H7 (cell line): ENCODE measurements around the gene CEP43. TPM values are rescaled to one million over a fixed set of nuclear protein-coding genes. Genes with fewer than 3 reads are reported as not detected.
"Not testable (repeated sequence)": the region's sequence is repeated elsewhere in the genome, so short reads cannot be mapped to it uniquely, and the experiment has no call there.

ENCODE experiments used
- DNase-seq: peaks from one replicate; pipeline ENCODE4 v3.0.0; 2012
- H3K27me3 ChIP-seq: 2 replicates; pipeline ENCODE4 v1.6.0; 2011; ENCODE audit warnings: mild to moderate bottlenecking, low read length; ENCODE audit not compliant: control insufficient read depth, insufficient read depth
- H3K36me3 ChIP-seq: replicated peaks from 2 replicates; pipeline ENCODE4 v1.5.1; 2011; ENCODE audit warnings: low read length; ENCODE audit not compliant: control insufficient read depth, insufficient read depth
- H3K4me3 ChIP-seq: 2 replicates; pipeline ENCODE4 v1.5.1; 2011; ENCODE audit warnings: low read depth, mild to moderate bottlenecking, control low read depth, low read length, moderate library complexity; ENCODE audit not compliant: insufficient read depth
- total RNA-seq: library from RNA; depleted of rRNA; stranded (reverse); fragments of >200 nt; shearing (Covaris generic); gene quantifications from 2 replicates; pipeline ENCODE4 v1.2.3, GENCODE V29; 2014; rRNA removed

Gene CEP43
- total RNA-seq = 14.8 and 16.8 TPM in 2 replicates

DNA sequence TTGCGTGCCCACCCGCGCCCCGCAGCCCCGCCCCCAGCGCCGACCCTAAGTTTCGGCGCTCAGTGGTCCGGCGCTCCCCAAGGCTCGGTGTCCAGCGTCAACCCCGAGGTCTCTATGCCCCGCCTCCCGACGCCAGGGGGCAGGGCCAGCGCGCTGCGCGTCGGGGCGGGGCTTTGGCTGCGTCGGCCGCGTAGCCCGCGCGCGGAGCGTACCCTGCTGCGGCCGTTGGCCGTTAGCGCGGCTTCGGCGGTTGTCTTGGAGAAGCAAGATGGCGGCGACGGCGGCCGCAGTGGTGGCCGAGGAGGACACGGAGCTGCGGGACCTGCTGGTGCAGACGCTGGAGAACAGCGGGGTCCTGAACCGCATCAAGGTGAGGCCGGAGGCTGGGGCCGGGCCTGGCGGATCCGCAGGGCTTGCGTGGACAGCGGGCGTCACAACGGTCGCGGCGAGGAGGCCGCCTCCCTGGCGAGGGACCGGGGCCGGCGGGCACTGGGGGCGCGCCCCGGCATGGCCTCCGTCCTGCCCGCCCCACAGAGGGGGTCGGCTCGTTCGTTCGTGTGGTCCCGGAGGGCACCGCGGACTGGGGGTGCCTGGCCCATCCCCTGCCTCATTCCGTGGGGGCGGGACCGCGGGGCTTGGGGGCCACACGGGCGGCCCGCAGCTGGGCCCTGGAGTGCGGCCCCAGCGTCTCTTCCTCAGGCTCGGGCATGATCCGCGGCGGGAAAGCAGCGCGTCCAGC is at the start of gene CEP43:
CEP43 (plus strand) TSS at position 253 of the 739 bp plus-strand sequence; CDS start at position 269, 16 bp downstream.
- peaks cover 6% of the 10 kb centered on the region for H3K36me3 ChIP-seq
- H3K27me3 ChIP-seq = no peaks in the 10 kb centered on the region; the same call in 1 of the 2 replicates
- DNase-seq = peak; percentile 98
- H3K4me3 ChIP-seq = peak within 1 kb of the TSS; percentile 87

GRCh38 chr6:166949528-166950442 is 49.4 kb upstream of the CEP43 start:
- no peak for DNase-seq
- Histone ChIP-seq H3K36me3 (peaks cover 3% of the 10 kb centered on the region; the same call in 1 of the 2 replicates), H3K4me3 (no peak overlapping the region), H3K27me3 (no peaks in the 10 kb centered on the region)

DNA sequence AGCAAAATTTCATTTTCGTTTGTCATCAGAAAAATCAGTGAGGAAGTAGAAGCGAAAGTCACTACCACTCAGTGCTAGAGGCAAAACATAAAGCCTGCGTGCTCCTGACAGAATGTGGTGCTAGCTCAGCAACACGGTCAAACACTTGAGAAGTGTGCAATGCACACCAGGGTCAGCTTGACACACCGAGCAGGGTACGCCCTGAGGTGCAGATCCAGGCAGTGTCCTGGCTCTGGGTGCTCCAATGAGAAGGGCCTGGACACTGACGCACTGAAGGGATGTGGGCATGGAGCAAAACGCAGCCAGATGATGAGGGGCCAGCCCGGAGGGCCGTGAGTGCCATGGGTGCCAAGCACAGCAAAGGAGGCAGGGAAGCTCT is 48.8 kb upstream of the CEP43 start:
- Histone ChIP-seq H3K27me3 (peaks cover 2% of the 10 kb centered on the region), H3K4me3 (no peak overlapping the region), H3K36me3 (peaks cover 3% of the 10 kb centered on the region; the same call in 1 of the 2 replicates)
- no peak for DNase-seq

DNA sequence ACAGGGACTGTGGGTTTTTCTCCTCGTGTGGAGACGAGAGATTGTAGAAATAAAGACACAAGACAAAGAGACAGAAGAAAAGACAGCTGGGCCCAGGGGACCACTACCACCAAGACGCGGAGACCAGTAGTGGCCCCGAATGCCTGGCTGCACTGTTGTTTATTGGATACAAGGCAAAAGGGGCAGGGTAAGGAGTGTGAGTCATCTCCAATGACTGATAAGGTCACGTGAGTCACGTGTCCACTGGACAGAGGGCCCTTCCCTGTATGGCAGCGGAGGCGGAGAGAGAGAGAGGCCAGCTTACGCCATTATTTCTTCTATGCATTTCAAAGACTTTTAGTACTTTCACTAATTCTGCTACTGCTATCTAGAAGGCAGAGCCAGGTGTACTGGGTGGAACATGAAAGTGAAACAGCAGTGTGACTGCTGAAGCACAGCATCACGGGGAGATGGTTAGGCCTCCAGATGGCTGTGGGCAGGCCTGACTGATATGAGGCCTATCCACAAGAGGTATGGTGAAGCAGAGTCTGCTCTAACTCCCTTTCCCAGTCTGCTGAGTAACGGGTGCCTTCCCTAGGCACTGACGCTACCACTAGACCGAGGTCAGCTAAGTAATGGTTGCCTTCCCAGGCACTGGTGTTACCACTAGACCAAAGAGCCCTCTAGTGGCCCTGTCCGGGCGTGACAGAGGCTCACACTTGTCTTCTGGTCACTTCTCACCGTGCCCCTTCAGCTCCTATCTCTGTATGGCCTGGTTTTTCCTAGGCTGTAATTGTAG is 48.1 kb upstream of the CEP43 start:
- not testable (repeated sequence) for H3K4me3 ChIP-seq, H3K36me3 ChIP-seq, H3K27me3 ChIP-seq, DNase-seq

GRCh38 chr6:166951670-166952060 is 47.5 kb upstream of the CEP43 start:
- Histone ChIP-seq H3K27me3 (peaks cover 7% of the 10 kb centered on the region), H3K36me3 (peaks cover 3% of the 10 kb centered on the region; the same call in 1 of the 2 replicates), H3K4me3 (no peak overlapping the region)
- DNase-seq = no peak

DNA sequence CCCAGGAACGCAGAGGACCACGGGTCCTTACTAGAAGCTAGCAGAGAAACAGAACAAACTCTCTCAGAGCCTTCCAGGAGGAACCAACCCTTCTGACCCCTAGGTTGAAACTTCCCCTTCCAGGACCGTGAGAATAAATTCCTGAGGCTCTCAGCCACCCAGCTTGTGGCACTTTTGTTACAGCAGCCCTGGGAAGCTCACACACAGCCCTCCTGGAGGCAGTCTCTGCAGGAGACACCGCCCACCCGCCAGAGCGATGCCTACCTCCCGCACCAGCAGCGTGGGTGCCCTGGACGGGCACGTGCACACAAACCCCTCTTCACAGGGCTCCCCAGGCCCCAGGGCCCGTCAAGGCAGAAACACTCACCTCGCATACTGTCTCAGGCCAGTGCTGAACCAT is 47.1 kb upstream of the CEP43 start:
- H3K36me3 ChIP-seq = peaks cover 3% of the 10 kb centered on the region; the same call in 1 of the 2 replicates
- no peak overlapping the region for H3K4me3 ChIP-seq
- H3K27me3 ChIP-seq = peaks cover 7% of the 10 kb centered on the region
- no peak for DNase-seq

- H3K27me3 ChIP-seq = peaks cover 7% of the 10 kb centered on the region
- no peak overlapping the region for H3K4me3 ChIP-seq
- no peaks in the 10 kb centered on the region for H3K36me3 ChIP-seq
- DNase-seq = no peak
Observed at GRCh38 chr6:166952567-166953486, 46.4 kb upstream of the CEP43 start.

DNA sequence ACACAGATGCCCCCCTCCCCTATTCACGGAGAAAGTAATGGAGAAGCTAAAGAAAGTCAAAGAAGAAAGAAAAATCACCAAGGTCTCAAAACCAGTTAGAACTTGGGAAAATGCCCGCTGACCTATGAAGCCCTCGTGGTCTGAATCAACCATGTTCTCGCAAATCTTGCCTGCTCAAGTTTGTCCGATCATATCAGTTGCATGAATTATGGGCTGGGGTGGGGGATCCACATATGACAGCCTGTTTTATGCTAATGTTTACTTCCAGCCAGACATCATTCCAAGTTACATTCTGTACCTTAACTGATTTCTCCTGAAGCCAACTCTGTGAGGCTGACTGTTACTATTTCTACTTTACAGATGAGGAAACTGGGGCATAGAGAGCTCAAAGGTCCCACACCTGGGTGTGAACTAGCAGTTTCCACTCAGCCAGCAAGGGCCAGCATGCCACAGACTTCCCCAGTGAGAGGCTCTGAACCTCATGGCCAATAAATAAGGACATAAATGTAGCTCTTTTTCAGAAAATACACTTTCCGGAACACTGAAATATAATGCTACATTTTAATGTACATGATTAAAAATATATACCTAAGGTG is 45.0 kb upstream of the CEP43 start:
- no peak for DNase-seq

GRCh38 chr6:166955121-166955864 is 43.9 kb upstream of the CEP43 start:
- H3K36me3 ChIP-seq = no peaks in the 10 kb centered on the region
- peak; percentile 73 for DNase-seq
- H3K4me3 ChIP-seq = peak overlapping the region; percentile 87
- H3K27me3 ChIP-seq = peaks cover 7% of the 10 kb centered on the region

More for the DNA sequence above, 45.0 kb upstream of the CEP43 start:
- H3K4me3 ChIP-seq = no peak overlapping the region
- peaks cover 7% of the 10 kb centered on the region for H3K27me3 ChIP-seq
- H3K36me3 ChIP-seq = no peaks in the 10 kb centered on the region

DNA sequence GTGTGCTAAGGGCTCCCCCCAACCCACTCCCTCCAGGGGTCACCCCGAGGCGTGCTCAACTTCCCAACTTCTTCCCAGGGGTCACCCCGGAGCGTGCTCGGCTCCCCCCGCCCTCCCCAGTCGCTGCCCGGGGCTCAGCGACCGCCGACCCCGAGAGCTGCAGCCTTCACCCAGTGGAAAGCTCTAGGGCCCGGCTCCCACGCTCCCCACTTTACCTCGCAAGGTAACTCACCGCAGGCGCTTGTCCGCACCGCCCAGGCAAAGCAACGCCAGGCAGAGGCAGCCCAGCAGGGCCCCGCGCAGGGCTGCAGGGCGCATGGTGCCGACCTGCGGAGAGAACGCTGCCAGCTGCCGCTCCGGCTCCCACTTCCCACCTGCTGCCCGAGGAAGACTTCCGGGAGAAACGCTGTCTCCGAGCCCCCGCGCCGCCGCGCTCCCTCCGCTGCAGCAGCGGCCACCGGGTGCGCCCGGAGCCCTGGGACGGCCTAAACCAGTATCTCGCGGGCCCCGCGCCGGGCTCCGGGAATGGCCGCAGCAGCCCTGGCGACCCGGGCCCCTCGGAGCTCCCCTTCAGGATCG is 43.2 kb upstream of the CEP43 start:
- DNase-seq = peak; percentile 92
- H3K36me3 ChIP-seq = no peaks in the 10 kb centered on the region
- H3K4me3 ChIP-seq = peak overlapping the region; percentile 87
- H3K27me3 ChIP-seq = peaks cover 7% of the 10 kb centered on the region

DNA sequence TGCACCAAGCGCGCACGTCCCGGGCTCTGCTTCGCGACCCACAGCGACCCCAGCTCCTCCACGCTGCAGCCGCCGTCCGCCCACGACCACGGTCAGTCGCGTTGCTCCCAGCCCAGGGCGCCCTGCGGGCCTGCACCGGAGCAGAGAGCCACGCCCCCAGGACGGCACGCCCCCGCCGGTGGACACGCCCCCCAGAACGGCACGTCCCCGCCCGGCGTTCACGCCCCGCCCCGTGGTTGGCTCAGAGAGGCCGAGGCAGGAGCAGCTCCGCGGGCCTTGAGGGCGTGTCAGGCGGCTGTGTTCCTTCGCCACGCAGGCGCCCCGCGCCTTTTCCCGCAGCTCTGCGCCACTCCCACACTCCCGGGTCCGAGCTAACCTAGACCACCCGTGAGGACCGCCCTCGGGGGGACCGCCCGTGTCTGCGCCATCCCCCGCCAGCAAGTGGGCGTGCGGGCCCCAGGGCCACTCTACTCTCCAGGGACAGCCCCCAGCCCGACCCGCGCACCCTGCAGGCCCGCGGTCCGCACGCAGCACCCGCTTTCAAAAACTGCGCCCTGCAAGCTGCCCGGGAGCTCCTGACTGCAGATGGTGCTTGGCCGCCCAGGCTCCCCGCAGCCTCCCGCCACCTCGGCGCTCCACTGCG is 42.6 kb upstream of the CEP43 start, which contains the start of gene RNASET2:
RNASET2 (minus strand) TSS at position 107 of the 643 bp plus-strand sequence. CDS start 368 bp downstream, outside the sequence.
- Histone ChIP-seq H3K27me3 (peaks cover 7% of the 10 kb centered on the region), H3K36me3 (no peaks in the 10 kb centered on the region), H3K4me3 (peak within 1 kb of the TSS; percentile 87)
- DNase-seq = peak; percentile 98
